MCF 10A (cell line): ENCODE data around the gene PTPRU. TPM values are rescaled to one million over a fixed set of nuclear protein-coding genes. Genes with fewer than 3 reads are reported as not detected.
"Not testable (repeated sequence)": the region's sequence is repeated elsewhere in the genome, so short reads cannot be mapped to it uniquely, and the experiment has no call there.

Experiments used
- BruUV-seq: library from RNA; stranded (reverse); fragments of 400-500 nt; replicated peaks from 2 replicates; lab custom pipeline; 2021; lab: Mats Ljungman, UMichigan
- CTCF ChIA-PET: fragments of 300-600 bp; sonication (Branson Sonifier 250); formaldehyde crosslinking; extraction: SDS; loops from one replicate; lab custom pipeline; 2021; ENCODE audit warnings: antibody characterized with exemption, inconsistent platforms; lab: Yijun Ruan, JAX
- POLR2A ChIA-PET: fragments of 300-600, 350-650 bp; sonication (Branson Sonifier 250); formaldehyde crosslinking; extraction: SDS; loops from one replicate; lab custom pipeline; 2020; ENCODE audit warnings: antibody characterized with exemption, inconsistent platforms; lab: Yijun Ruan, JAX
- DNase-seq: peaks from one replicate; pipeline ENCODE4 v3.0.0-alpha.2; 2018; ENCODE audit not compliant: unreplicated experiment
- H3K27ac Mint-ChIP-seq: one replicate; pipeline ENCODE4 v1.8.0; 2022; ENCODE audit warnings: mild to moderate bottlenecking, low read depth, mixed read lengths; ENCODE audit not compliant: unreplicated experiment
- H3K27me3 Mint-ChIP-seq: one replicate; pipeline ENCODE4 v1.8.0; 2022; ENCODE audit warnings: mixed read lengths; ENCODE audit not compliant: insufficient read depth, unreplicated experiment
- H3K36me3 Mint-ChIP-seq: one replicate; pipeline ENCODE4 v1.8.0; 2022; ENCODE audit warnings: mild to moderate bottlenecking, moderate library complexity, mixed read lengths; ENCODE audit not compliant: insufficient read depth, unreplicated experiment
- H3K4me1 Mint-ChIP-seq: one replicate; pipeline ENCODE4 v1.8.0; 2022; ENCODE audit warnings: mixed read lengths; ENCODE audit not compliant: insufficient read depth, unreplicated experiment
- H3K4me3 Mint-ChIP-seq: one replicate; pipeline ENCODE4 v1.8.0; 2022; ENCODE audit warnings: mild to moderate bottlenecking, moderate library complexity, mixed read lengths; ENCODE audit not compliant: unreplicated experiment
- H3K9me3 Mint-ChIP-seq: one replicate; pipeline ENCODE4 v1.8.0; 2022; ENCODE audit warnings: mixed read lengths; ENCODE audit not compliant: unreplicated experiment
- intact Hi-C: fragments of 100-400 bp; cut with micrococcal nuclease; formaldehyde crosslinking; loops from 2 replicates; pipeline ENCODE4 v1.14.1; 2022
- total RNA-seq: library from RNA; stranded (reverse); gene quantifications from 2 replicates; pipeline ENCODE4 v1.2.3, GENCODE V29; 2022
- TF ChIP-seq, protein P1 (sequence below): fragments of 200-600 bp; IDR thresholded peaks from one replicate; pipeline ENCODE4 v1.8.0; 2022; ENCODE audit warnings: antibody characterized with exemption, mild to moderate bottlenecking; ENCODE audit not compliant: unreplicated experiment

Gene PTPRU
- total RNA-seq, 1 experiment from 2014 or later, result 24.1 TPM

DNA sequence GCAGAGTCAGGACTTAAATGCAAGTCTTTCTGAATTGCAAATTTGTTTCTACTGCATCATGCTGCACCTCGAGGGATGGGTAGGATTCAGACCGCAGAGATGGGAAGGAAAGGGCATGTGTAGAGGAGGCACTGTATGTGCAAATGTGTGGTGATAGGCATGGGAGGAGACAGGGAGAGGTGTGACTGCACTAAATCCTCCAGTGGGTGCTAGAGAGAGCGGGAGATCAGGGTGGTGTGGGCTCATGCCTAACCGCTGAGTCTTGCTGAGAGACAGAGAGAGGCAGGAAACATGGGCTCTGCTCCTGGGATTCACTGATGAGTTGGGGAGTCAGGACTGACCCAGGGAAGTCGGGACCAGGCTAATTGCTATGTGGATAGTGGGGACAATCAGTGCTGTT, 61.1 kb downstream of the PTPRU start:
- no peak for DNase-seq
- POLR2A ChIA-PET, result no interaction called here
- TF ChIP-seq, protein P1, sequence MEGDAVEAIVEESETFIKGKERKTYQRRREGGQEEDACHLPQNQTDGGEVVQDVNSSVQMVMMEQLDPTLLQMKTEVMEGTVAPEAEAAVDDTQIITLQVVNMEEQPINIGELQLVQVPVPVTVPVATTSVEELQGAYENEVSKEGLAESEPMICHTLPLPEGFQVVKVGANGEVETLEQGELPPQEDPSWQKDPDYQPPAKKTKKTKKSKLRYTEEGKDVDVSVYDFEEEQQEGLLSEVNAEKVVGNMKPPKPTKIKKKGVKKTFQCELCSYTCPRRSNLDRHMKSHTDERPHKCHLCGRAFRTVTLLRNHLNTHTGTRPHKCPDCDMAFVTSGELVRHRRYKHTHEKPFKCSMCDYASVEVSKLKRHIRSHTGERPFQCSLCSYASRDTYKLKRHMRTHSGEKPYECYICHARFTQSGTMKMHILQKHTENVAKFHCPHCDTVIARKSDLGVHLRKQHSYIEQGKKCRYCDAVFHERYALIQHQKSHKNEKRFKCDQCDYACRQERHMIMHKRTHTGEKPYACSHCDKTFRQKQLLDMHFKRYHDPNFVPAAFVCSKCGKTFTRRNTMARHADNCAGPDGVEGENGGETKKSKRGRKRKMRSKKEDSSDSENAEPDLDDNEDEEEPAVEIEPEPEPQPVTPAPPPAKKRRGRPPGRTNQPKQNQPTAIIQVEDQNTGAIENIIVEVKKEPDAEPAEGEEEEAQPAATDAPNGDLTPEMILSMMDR, result no peak
- CTCF ChIA-PET, result no interaction called here
- intact Hi-C loops, result no loop called here
- H3K9me3 Mint-ChIP-seq, result no peaks in the 10 kb centered on the region
- H3K27ac Mint-ChIP-seq, result no peak overlapping the region
- H3K27me3 Mint-ChIP-seq, result no peaks in the 10 kb centered on the region
- no TSS peak for BruUV-seq
- peaks cover 44% of the 10 kb centered on the region for H3K36me3 Mint-ChIP-seq
- no peak overlapping the region for H3K4me3 Mint-ChIP-seq
- H3K4me1 Mint-ChIP-seq, result no peaks in the 10 kb centered on the region

DNA sequence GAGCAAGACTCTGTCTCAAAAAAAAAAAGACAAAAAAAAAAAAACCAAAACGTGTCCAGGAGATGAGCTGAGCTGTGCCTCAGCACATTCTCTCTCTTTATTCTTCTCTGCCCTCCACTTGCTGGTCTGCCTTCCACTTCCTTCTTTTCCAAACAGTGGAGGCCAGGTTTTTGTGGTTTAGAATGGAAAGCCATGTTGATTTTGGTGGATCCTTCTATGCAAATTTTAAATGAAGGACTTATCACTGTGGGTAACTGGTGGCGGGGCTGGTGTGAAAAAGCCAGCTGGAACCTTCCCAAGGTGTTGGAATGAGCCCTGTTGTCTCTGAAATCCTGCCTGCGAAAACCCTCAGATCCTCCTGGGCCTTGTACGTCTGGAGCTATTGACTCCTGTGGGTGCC, 61.9 kb downstream of the PTPRU start:
- intact Hi-C loops, result no loop called here
- ChIA-PET CTCF (no interaction called here), POLR2A (no interaction called here)
- Mint-ChIP-seq H3K4me3 (no peak overlapping the region), H3K4me1 (no peaks in the 10 kb centered on the region), H3K9me3 (no peaks in the 10 kb centered on the region), H3K36me3 (peaks cover 41% of the 10 kb centered on the region), H3K27ac (peak overlapping the region; percentile 49), H3K27me3 (no peaks in the 10 kb centered on the region)
- TF ChIP-seq, protein P1, result no peak
- no peak for DNase-seq
- BruUV-seq, result no TSS peak

DNA sequence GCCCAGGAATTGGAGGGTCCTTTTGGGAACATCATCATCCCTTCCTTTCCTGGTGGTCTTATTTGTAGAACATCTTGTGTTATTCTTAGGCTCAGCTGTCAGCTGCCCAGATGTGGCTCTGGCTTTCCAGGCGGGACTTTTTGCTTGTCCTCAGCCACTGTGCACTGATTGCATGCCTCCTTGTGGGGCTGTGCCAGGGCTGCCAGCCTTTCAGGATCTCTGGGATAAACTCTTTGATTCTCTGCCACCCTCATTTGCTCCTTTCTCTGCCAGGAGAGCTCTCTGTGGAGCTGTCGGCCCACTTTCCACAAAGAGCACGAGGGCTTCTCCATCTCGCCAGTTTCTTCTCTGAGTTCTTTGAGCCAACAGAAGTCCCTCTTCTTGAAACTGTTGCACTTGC, 63.1 kb downstream of the PTPRU start:
- H3K9me3 Mint-ChIP-seq, result no peaks in the 10 kb centered on the region
- no peak overlapping the region for H3K27ac Mint-ChIP-seq
- BruUV-seq, result no TSS peak
- TF ChIP-seq, protein P1, result no peak
- no peak overlapping the region for H3K4me3 Mint-ChIP-seq
- H3K27me3 Mint-ChIP-seq, result no peaks in the 10 kb centered on the region
- ChIA-PET POLR2A (no interaction called here), CTCF (no interaction called here)
- peaks cover 53% of the 10 kb centered on the region for H3K36me3 Mint-ChIP-seq
- no peak for DNase-seq
- H3K4me1 Mint-ChIP-seq, result no peaks in the 10 kb centered on the region
- intact Hi-C loops, result no loop called here

DNA sequence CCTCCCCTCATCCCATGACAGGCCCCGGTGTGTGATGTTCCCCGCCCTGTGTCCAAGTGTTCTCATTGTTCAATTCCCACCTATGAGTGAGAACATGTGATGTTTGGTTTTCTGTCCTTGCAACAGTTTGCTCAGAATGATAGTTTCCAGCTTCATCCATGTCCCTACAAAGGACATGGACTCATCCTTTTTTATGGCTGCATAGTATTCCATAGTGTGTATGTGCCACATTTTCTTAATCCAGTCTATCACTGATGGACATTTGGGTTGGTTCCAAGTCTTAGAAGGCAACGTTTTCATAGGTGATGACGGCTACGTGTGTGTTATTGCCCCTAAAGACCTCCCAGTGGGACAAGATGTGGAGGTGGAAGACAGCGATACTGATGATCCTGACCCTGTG, 65.4 kb downstream of the PTPRU start:
- intact Hi-C loops, H3K27ac Mint-ChIP-seq, DNase-seq, H3K9me3 Mint-ChIP-seq, H3K4me1 Mint-ChIP-seq, H3K27me3 Mint-ChIP-seq, CTCF ChIA-PET, POLR2A ChIA-PET, H3K4me3 Mint-ChIP-seq, BruUV-seq: not testable (repeated sequence)
- H3K36me3 Mint-ChIP-seq, result peaks cover 50% of the 10 kb centered on the region
